IPS DF 4.7 (cell line): ENCODE results near the gene SLC40A1.

Experiments
- DNase-seq: peaks from one replicate; pipeline ENCODE4 v3.0.0-alpha.2; 2013; ENCODE audit warnings: low spot score; ENCODE audit errors: extremely low read depth

The SLC40A1 gene

DNA sequence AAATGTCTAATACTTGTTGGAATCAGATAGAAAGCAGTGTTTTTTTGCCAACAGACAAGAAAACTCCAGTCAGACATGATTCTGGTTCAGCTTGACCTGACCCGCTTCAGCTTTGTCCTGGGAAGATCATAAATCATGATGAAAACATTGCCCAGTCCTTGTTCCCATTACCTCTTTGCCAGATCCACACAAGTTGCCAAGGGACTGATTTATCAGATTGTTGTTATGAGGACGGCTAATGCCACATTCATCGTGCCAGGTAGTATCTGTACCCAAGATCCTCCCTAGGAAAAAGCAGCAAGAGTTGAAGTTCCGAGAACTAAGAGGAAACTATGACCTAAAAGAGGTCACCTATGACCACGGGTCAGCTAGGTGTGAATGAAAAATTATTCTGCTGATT lies 39.0 kb downstream of the SLC40A1 start:
- DNase-seq = no peak

DNA sequence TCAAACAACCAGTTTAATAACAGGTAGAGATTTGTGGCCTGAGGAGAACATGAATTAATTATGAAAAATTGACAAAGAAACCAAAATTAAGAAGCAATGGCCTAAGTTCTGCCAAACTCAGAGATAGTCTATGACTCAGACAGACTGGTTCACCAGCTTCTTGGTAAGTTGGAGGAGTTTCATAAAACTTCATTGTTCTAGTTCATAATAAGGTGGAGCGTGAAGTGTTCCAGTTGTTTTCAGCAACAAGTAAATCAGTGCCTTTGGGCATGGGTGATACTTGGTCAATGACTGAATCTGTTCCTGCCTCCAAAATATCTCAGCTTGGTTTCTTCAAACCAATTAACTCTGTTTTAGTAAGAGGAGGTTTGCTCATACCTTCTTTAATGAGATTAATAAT lies 40.0 kb downstream of the SLC40A1 start:
- DNase-seq = no peak

GRCh38 chr2:189538402-189538801 lies 42.2 kb downstream of the SLC40A1 start:
- no peak for DNase-seq

DNA sequence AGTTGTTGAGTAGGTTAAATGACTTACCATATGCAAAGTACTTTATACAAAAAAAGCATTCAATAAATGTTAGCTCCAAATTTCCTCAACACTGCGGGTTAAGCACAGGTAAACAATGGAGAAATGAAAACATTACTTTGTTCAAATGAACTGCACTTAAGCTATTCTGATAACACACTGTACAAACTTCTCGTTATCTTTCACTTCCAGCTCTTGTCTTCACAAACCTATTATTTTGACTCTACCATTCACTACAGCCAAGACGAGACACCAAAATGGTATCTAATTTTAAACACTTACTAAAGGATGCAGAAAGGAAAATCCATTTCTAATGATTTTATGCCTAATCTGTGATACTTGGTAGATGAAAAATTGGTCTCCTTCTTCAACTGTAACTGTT lies 43.8 kb downstream of the SLC40A1 start:
- no peak for DNase-seq

- no peak for DNase-seq
Observed at GRCh38 chr2:189534854-189535832, 45.4 kb downstream of the SLC40A1 start.

GRCh38 chr2:189533288-189534035 lies 47.1 kb downstream of the SLC40A1 start:
- no peak for DNase-seq

DNA sequence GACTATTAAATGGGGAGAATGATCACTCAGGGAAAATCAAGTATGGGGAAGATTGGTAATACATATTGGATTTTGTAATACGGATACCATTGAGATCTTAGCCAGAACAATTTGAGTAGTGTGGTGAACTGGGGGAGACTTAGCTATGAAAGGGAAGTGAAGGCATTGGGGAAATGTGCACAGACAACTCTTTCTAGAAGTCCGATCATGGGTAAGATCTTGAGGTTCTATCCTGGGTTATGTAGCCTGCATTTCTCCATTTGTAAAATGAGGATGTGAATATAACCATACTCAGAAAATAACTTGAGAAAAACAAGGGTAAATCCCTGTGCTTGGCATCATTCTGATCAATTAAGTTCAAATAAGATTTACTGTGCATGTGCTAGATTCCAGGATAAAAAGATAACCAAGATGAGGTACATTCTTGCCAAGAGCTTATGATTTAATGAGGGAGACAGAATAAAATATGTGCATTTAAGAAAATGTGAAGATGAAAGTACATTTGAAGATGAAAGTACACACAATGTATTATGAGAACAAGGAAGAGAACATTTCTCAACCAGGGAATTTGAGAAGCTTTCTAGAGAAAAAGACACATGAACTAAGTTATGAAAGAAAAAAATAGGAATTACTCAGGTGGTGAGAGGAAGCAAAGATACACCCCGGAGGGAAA lies 49.5 kb downstream of the SLC40A1 start:
- no peak for DNase-seq

DNA sequence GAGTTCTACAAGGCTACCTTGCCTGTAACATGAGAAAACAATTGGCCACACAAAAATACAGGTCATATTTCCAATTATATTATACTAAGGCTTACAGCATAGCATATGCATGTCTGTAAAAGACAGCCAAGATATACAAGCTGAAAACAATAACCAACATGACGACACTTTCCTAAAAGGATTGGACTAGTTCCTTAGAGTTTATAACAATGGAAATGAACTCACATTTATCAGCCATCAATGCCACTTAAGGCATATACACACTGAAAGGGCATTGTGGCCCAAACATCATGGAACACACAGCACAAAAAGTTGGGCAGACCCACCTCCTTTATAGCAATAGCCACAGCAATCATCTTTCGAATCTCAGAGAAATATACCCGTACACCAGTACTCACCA lies 52.0 kb downstream of the SLC40A1 start:
- DNase-seq = no peak

DNA sequence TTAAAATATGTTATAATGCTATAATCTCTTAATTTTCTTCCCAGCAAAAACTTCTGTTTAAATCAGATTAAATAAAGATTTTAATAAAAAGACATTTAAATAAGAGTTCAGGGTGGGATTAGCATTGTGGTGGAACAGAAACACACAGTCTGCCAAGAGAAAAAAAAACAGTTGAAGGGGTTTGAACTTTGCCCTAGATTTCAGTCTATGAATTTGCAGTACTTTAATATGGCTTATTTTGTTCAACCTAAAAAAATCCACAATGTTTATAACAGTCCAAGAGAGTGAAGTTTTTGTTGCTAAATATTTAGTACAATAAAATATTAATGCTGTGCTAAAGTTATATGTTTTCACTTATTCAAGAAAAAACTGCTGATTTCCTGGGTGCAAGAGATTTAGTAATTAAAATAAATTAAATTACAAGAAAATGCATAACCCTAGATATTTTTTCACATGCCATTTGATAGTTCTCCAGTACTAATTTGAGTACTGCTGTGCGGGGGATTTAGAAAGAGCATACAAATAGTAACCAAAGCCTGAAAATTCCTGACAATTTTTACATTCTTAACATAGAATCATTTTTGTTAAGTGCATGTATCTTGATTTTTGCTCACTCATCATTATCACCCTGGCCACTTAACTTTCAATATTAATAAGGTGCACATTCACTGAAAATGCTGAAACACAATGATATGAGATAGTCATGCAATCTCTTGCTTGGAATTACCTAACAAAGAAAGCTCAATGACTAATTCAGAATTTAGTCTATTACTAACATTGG lies 52.6 kb downstream of the SLC40A1 start:
- no peak for DNase-seq

DNA sequence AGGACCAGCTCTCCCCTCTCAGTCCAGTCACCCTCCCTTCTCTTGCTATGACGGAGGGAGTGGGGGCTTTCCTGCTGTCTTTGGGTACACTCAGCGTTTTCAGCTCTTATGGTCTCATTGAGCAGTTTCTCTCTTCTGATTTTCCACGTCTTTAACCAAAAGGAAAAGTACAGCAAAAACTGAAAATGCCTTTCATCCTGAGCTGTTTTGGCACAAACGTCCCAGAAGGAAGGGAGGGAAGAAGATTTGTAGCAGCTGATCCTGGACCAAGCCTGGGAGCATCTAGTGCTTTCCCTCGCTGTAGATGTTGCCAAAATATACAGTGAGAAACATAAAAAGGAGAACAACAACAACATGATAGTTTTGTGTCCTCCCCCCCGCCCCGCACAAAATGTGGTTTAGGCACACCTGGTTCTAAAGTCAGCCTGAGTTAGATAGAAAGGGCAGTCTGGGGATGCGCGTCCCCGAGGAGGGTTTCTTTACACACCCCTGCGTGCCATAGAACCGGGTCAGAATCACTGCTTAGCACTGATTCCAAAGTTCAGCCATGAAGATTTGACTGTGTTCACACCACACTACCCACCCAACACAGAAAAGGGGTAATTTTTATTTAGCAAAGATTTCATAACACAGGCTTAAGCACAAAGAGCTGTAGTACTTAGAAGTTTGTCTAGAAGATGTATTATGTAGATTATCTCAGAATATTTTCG lies 53.4 kb downstream of the SLC40A1 start:
- DNase-seq = no peak

GRCh38 chr2:189526241-189526640 lies 54.3 kb downstream of the SLC40A1 start:
- no peak for DNase-seq

DNA sequence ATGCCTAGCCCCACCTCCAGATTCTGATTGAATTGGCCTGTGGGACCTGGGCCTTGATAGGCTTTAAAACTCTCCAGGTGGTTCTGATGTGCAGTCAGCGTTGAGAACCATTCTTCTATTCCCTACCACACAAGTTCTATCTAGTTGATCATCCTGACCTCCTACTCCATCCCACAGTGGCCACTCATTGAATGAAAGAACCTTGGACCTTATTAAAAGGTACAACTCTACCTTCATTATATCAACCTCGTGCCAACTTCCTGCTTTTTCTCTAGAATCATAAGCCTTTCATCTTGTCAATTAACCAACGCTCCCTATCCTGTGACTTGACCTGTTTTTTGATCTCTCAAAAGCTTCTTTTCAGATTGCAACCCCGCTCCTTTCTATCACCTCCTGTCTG lies 55.8 kb downstream of the SLC40A1 start:
- no peak for DNase-seq

DNA sequence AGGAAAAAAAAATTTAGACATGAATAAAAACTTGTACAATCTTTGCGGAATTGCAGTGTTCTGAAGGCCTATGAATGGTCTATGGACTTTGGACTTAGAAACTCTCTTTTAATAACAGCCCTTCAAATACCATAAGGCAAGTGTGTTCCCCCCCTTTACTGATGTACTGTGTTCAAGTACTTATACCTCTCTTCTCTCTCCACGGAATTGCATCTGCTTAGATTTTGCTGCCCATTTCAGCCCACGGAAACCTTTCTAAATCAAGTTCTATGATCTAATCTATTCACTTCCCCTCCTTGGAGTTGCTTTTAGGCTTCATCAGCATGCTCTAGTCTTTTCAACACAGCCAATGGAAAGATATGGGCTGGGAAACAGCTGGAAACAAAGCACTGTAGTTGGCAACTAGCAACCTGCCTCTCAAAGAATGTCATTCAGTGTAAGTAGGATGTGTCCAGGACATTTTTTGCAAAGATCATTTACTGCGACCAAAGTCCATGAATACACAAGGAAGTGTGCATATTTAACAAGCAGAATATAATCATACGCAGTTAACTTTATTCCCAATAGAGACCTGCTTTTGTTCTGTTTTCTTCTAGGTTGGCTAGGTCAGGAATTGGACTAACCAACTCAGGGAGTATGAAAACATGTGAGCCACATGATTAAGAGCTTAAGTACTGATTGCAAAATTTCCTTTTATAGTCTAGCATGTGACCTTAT lies 58.0 kb downstream of the SLC40A1 start:
- DNase-seq = no peak

DNA sequence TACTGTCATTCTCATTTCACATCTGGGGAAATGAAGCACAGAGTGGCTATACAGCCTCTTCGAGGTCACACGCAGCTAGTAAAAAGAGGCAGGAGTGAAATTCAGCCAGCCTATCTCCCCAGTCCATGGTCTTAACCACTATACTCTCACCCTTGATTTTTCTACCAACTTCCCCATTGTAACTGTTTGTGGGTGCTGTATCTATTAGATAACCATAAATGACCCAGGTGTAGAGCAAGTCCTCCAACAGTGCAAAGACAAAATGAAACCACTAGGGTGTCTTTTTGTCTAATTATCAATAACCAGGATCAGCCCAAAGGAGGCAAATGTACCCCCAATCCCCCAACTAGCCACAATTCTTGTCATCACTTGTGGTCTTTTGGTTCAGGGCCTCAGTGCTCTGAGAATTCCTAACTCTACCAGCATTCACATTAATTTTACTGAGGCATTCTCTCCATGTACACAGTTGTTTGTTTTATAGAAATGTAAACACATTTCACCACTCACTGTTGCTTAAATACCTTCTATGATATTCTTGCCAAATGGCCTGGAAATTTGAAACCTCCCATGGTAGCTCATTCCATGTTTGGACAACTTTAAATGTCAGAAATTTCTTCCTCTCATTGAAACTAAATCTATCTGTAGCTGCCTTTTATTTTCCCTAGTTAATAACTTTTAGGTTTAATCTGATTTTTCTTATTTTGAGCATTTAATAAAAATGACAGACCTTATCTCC lies 58.7 kb downstream of the SLC40A1 start:
- no peak for DNase-seq

DNA sequence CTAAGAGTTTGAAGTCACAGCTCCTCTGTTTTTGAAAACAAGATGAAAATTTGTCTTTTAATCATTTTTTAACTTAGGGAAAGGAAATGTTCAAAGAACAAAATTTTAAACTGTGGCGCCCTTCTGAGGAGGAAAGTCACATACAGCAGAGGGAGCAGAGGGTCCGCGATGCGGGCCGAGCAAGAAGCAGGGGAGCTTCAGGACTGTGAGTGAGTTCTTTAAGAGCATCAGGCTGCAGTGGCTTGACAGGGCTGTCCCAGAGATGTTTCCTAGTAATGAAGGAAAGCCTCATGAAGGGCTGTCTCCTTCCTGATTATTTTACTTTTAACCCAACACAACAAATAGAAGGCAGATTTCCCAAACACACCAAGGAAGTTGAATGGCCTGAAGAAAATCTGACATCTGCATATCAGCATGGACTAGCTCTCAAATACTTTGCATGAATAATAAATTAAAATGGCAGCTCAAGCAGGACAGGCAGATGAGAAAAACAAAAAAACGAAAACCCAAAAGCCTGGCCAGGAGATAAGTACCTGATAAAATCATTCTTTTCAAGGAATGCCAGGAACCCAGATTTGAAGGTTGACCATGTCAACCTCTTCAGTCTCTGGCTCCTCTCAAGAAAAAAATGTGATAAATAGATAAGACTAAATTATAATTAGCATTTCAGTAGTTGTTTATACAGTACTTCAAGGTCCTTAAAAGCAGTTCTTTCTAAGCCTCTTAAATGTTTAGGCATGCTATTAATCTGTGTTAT lies 60.8 kb downstream of the SLC40A1 start:
- DNase-seq = no peak

DNA sequence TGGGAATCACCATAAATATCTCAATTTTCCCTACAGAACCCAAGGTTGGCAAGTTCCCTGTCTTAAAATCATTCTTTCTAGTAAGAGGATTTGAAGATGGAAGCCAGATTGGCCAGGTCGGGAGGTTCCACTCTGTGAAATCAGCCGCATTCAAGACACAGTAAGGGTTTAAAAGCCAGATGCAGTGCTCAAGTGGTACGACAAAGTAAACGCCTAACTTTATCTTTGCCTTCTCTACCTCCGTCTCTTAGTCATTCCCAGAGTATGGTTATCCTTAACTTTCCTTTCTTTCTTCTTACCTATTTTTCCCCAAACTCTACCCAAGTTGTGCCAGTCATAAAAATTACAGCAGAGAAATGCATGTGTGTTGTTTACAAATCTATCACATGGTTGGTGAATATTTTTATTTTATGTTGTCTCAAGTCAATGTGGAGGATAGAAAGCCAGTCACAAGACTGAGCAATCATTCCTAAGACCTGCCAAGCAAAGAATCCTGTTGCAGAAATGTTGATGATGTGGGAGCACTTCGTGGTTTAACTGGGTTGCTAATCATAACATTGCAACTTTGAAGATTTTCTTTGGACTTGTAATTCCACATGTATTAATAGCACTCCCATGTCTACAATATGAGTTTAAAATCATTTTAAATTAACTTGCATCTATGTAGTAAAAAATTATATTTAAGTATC lies 62.6 kb downstream of the SLC40A1 start:
- DNase-seq = no peak

GRCh38 chr2:189516546-189516945 lies 64.0 kb downstream of the SLC40A1 start:
- no peak for DNase-seq

DNA sequence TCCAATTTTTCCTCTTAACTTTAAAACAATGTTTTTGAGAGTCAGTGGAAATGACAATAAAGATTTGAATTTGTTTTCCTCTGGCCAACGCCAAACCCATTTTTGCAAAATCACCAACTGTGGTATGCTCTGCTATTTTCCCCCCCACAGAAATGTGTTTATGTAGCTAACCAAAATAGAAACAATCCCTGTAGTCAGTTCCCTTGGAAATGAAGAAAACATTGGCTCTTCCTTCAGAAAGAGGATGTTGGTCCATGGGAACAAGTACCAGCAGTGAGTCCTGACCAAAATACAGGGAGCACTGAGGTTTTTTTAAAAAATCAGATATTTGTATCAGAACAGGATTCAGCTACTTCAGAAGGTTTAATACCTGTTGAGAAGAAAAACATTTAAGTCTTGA lies 65.3 kb downstream of the SLC40A1 start:
- DNase-seq = no peak
